OCI-LY3 (cell line): ENCODE data around the gene DOP1A.

Source experiments
- H2AFZ ChIP-seq: fragments of 200-600, 300-600 bp; shearing (Covaris generic); 2 replicates; pipeline ENCODE4 v1.6.0; 2014; ENCODE audit warnings: antibody characterized with exemption, low read depth, low read length
- H3K27ac ChIP-seq: fragments of 200-600, 300-600 bp; sonication (generic); 2 replicates; pipeline ENCODE4 v1.5.1; 2014; ENCODE audit warnings: mild to moderate bottlenecking, low read length, moderate library complexity, mixed read lengths
- H3K27me3 ChIP-seq: fragments of 200-600, 300-600 bp; sonication (generic); 2 replicates; pipeline ENCODE4 v1.6.1; 2014; ENCODE audit warnings: low read depth, low read length, mixed read lengths
- H3K36me3 ChIP-seq: fragments of 200-600, 300-600 bp; sonication (generic); replicated peaks from 2 replicates; pipeline ENCODE3; 2014; ENCODE audit warnings: low read depth, low read length, mixed read lengths
- H3K4me1 ChIP-seq: fragments of 300-600, 200-600 bp; sonication (generic); 2 replicates; pipeline ENCODE4 v1.6.1; 2014; ENCODE audit warnings: low read length, mixed read lengths
- H3K4me2 ChIP-seq: fragments of 200-600, 300-600 bp; sonication (generic); 2 replicates; pipeline ENCODE4 v1.6.1; 2014; ENCODE audit warnings: low read length, mixed read lengths
- H3K4me3 ChIP-seq: fragments of 300-600, 200-600 bp; sonication (generic); 2 replicates; pipeline ENCODE4 v1.5.1; 2014; ENCODE audit warnings: antibody characterized with exemption, mild to moderate bottlenecking, low read length, moderate library complexity
- H3K79me2 ChIP-seq: fragments of 300-600, 200-600 bp; shearing (Covaris generic); 2 replicates; pipeline ENCODE4 v1.6.1; 2014; ENCODE audit warnings: mild to moderate bottlenecking, low read length, mixed read lengths
- H3K9ac ChIP-seq: fragments of 300-600, 200-600 bp; shearing (Covaris generic); 2 replicates; pipeline ENCODE4 v1.6.0; 2014; ENCODE audit warnings: mild to moderate bottlenecking, low read length, moderate library complexity
- H3K9me3 ChIP-seq: fragments of 200-600, 300-600 bp; shearing (Covaris generic); 2 replicates; pipeline ENCODE4 v1.6.1; 2014; ENCODE audit warnings: low read length, mixed read lengths; ENCODE audit not compliant: insufficient read depth
- H4K20me1 ChIP-seq: fragments of 200-600, 300-600 bp; sonication (generic); 2 replicates; pipeline ENCODE4 v1.6.1; 2016; ENCODE audit warnings: low read length, mixed read lengths; ENCODE audit not compliant: insufficient read depth
- CTCF ChIP-seq: fragments of 200-600, 300-600 bp; sonication (generic); IDR thresholded peaks from 2 replicates; pipeline ENCODE4 v1.5.1; 2014; ENCODE audit warnings: antibody characterized with exemption, low read length, low read depth
- EZH2phosphoT487 ChIP-seq: fragments of 200-600 bp; shearing (Covaris generic); IDR thresholded peaks from 2 replicates; pipeline ENCODE4 v1.6.1; 2018; ENCODE audit warnings: antibody characterized with exemption, mixed run types, low read depth

The DOP1A gene

GRCh38 chr6:83155794-83156193, 88.3 kb downstream of the DOP1A start:
- peaks cover 41% of the 10 kb centered on the region for H3K36me3 ChIP-seq
- H3K4me2 ChIP-seq: no peak overlapping the region

GRCh38 chr6:83160167-83160566, 92.7 kb downstream of the DOP1A start:
- TF ChIP-seq CTCF (no peak), EZH2phosphoT487 (no peak)

More at GRCh38 chr6:83155794-83156193, 88.3 kb downstream of the DOP1A start:
- Histone ChIP-seq H3K27me3 (no peaks in the 10 kb centered on the region), H3K79me2 (no peaks in the 10 kb centered on the region), H3K9me3 (no peaks in the 10 kb centered on the region), H3K27ac (no peak overlapping the region), H3K4me3 (no peak overlapping the region), H4K20me1 (no peaks in the 10 kb centered on the region), H2AFZ (no peak overlapping the region), H3K9ac (no peak overlapping the region), H3K4me1 (no peaks in the 10 kb centered on the region)
- TF ChIP-seq EZH2phosphoT487 (no peak), CTCF (no peak)

DNA sequence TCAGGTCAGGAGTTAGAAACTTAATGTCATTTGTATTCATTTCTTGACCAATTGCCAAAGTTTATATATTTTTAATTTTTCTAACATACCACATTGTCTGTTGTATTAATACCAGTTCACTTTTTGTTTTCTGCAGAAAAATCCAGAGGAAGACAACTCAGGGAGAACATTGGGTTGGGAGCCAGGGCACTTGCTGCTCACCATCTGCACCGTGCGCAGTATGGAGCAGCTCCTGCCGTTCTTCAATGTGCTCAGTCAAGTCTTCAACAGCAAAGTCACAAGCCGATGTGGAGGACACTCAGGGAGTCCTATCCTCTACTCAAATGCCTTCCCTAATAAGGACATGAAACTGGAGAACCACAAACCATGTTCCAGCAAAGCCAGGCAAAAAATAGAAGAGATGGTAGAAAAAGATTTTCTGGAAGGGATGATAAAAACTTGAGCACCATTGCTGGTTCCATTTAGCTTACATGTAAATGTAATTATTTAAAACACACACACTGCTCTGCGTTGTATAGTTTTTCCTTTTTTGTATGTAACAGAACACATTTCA, 100.3 kb downstream of the DOP1A start:
- Histone ChIP-seq H4K20me1 (no peaks in the 10 kb centered on the region), H3K27me3 (no peaks in the 10 kb centered on the region), H3K4me1 (no peaks in the 10 kb centered on the region), H3K36me3 (peaks cover 82% of the 10 kb centered on the region), H3K27ac (no peak overlapping the region), H3K9ac (no peak overlapping the region), H3K4me2 (no peak overlapping the region), H3K9me3 (no peaks in the 10 kb centered on the region), H3K79me2 (no peaks in the 10 kb centered on the region), H3K4me3 (no peak overlapping the region), H2AFZ (no peak overlapping the region)
- TF ChIP-seq CTCF (no peak), EZH2phosphoT487 (no peak)

More at GRCh38 chr6:83160167-83160566, 92.7 kb downstream of the DOP1A start:
- Histone ChIP-seq H3K36me3 (peaks cover 46% of the 10 kb centered on the region), H3K9me3 (no peaks in the 10 kb centered on the region), H2AFZ (no peak overlapping the region), H3K27me3 (no peaks in the 10 kb centered on the region), H4K20me1 (no peaks in the 10 kb centered on the region), H3K9ac (no peak overlapping the region), H3K4me2 (no peak overlapping the region), H3K4me1 (no peaks in the 10 kb centered on the region), H3K79me2 (no peaks in the 10 kb centered on the region), H3K27ac (no peak overlapping the region), H3K4me3 (no peak overlapping the region)

DNA sequence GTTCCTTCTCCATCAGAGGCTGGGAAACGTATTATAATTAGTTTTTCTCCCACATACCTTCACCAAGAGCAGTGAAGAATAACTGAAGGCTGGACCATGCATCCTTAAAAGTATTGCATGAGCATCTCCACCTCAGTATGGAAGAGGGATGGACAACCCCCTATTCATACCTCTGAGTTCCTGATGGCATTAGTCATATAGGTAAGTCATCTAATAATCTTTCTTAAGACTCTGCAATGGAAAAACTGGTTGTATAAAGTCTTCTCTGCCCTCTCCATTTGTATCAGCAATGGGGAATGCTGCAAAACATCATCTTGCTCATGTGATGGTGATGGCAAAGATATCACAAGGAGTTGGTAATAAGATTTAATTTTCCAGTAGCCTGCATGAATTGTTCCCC, 101.1 kb downstream of the DOP1A start:
- Histone ChIP-seq H3K79me2 (no peaks in the 10 kb centered on the region), H3K4me3 (no peak overlapping the region), H4K20me1 (no peaks in the 10 kb centered on the region), H3K4me2 (no peak overlapping the region), H3K9ac (no peak overlapping the region), H3K27me3 (no peaks in the 10 kb centered on the region), H3K36me3 (peaks cover 84% of the 10 kb centered on the region), H3K27ac (no peak overlapping the region), H3K4me1 (no peaks in the 10 kb centered on the region), H2AFZ (no peak overlapping the region), H3K9me3 (no peaks in the 10 kb centered on the region)
- TF ChIP-seq CTCF: no peak
- TF ChIP-seq EZH2phosphoT487: no peak
